K562 (cell line): ENCODE measurements around the gene SSBP2. TPM values are rescaled to one million over a fixed set of nuclear protein-coding genes. Genes with fewer than 3 reads are reported as not detected.

Experiments
- ATAC-seq: fragments of 200-7000 bp; cut with Tn5 transposase; 3 replicates; pipeline ENCODE4 v1.9.1; 2020; ENCODE audit warnings: moderate library complexity
- BruUV-seq: library from RNA; stranded (reverse); fragments of 400-500 nt; replicated peaks from 2 replicates; lab custom pipeline; 2021; lab: Mats Ljungman, UMichigan
- CTCF ChIA-PET: fragments of 300-600 bp; formaldehyde crosslinking; extraction: SDS; loops from one replicate; lab custom pipeline; 2021; ENCODE audit warnings: low intra/inter-chr PET ratio; lab: Yijun Ruan, JAX
- POLR2A ChIA-PET: fragments of 300-600, 350-650 bp; sonication (Branson Sonifier 250); formaldehyde crosslinking; extraction: SDS; loops from one replicate; lab custom pipeline; 2021; ENCODE audit warnings: antibody characterized with exemption, inconsistent platforms; lab: Yijun Ruan, JAX
- DNase-seq, 4 experiments: peaks; one replicate each; pipeline versions ENCODE4 v3.0.0 to v3.0.0-alpha.2; 2011 to 2018; ENCODE audit warnings: low spot score in 3 of 4, mixed read lengths in 3 of 4; ENCODE audit errors: extremely low read depth in 1 of 4
- FAIRE-seq: peaks from 2 replicates; lab custom pipeline; 2011; peaks lifted over from hg19 to GRCh38; lab: Jason Lieb, UNC
- H2AFZ ChIP-seq: 2 replicates; pipeline ENCODE4 v1.6.0; 2011; ENCODE audit warnings: low read depth, low read length, control low read depth, inconsistent platforms
- H3K27ac ChIP-seq: fragments of 200-600 bp; 3 replicates; pipeline ENCODE4 v1.8.0; 2011; ENCODE audit warnings: low read depth, mild to moderate bottlenecking, control low read depth, inconsistent platforms, low read length, moderate library complexity, mixed read lengths; ENCODE audit errors: extremely low read depth
- H3K27me3 ChIP-seq, 2 experiments: fragments of 300-600 bp in 1 of 2; 2 replicates in 1 of 2; 3 replicates in 1 of 2; pipeline versions ENCODE4 v1.6.0 to v1.8.0; 2011; ENCODE audit warnings: inconsistent platforms in 2 of 2, low read length in 2 of 2, mild to moderate bottlenecking in 1 of 2, mixed read lengths in 1 of 2, moderate library complexity in 1 of 2; ENCODE audit not compliant: control insufficient read depth in 2 of 2, insufficient read depth in 2 of 2
- H3K36me3 ChIP-seq: fragments of 300-600 bp; 3 replicates; pipeline ENCODE4 v1.8.0; 2011; ENCODE audit warnings: mild to moderate bottlenecking, low read length, inconsistent platforms; ENCODE audit not compliant: control insufficient read depth, insufficient read depth
- H3K4me1 ChIP-seq, 2 experiments: fragments of 200-600 bp in 1 of 2; replicated peaks in 1 of 2; 2 replicates in 1 of 2; 3 replicates in 1 of 2; pipeline versions ENCODE4 v1.5.1 to v1.8.0; 2011; ENCODE audit warnings: inconsistent platforms in 2 of 2, low read length in 2 of 2, mild to moderate bottlenecking in 1 of 2, mixed read lengths in 1 of 2, moderate library complexity in 1 of 2; ENCODE audit not compliant: control insufficient read depth in 2 of 2, insufficient read depth in 2 of 2
- H3K4me2 ChIP-seq: 2 replicates; pipeline ENCODE4 v1.6.1; 2011; ENCODE audit warnings: low read length, control low read depth, inconsistent platforms, mixed read lengths; ENCODE audit not compliant: insufficient read depth
- H3K4me3 ChIP-seq: fragments of 200-600 bp; sonication (generic), shearing (Covaris generic); 2 replicates; pipeline ENCODE4 v1.5.1; 2016; ENCODE audit warnings: control low read depth, inconsistent platforms
- H3K79me2 ChIP-seq: fragments of 200-600 bp; 3 replicates; pipeline ENCODE4 v1.8.0; 2011; ENCODE audit warnings: low read length, inconsistent platforms; ENCODE audit not compliant: control insufficient read depth, insufficient read depth
- H3K9ac ChIP-seq, 2 experiments: 2 replicates each; pipeline versions ENCODE4 v1.6.0 to v1.6.1; 2011; ENCODE audit warnings: low read depth in 2 of 2, low read length in 2 of 2, control low read depth in 1 of 2, inconsistent platforms in 1 of 2, mild to moderate bottlenecking in 1 of 2, mixed read lengths in 1 of 2; ENCODE audit not compliant: insufficient read depth in 1 of 2
- H3K9me1 ChIP-seq: one replicate; pipeline ENCODE4 v1.6.0; 2011; ENCODE audit warnings: inconsistent platforms, mild to moderate bottlenecking, low read length, moderate library complexity; ENCODE audit not compliant: control insufficient read depth, insufficient read depth
- H3K9me3 ChIP-seq: replicated peaks from 2 replicates; pipeline ENCODE4 v1.5.1; 2011; ENCODE audit warnings: low read depth, low read length, inconsistent platforms; ENCODE audit not compliant: control insufficient read depth, insufficient read depth
- H4K20me1 ChIP-seq: replicated peaks from 2 replicates; pipeline ENCODE4 v1.6.1; 2011; ENCODE audit warnings: low read length, inconsistent platforms, mixed read lengths; ENCODE audit not compliant: control insufficient read depth, insufficient read depth
- HOXB6 ChIP-seq: fragments of 250-450 bp; sonication (Bioruptor Pico); IDR thresholded peaks from 2 replicates; pipeline ENCODE4 v1.5.1; 2022; ENCODE audit warnings: mild to moderate bottlenecking, borderline replicate concordance
- LARP7 ChIP-seq: fragments of 450-650 bp; IDR thresholded peaks from 2 replicates; pipeline ENCODE4 v1.6.1; 2016
- MED1 ChIP-seq: sonication (generic); formaldehyde crosslinking; IDR thresholded peaks from 2 replicates; pipeline ENCODE4 v1.8.1; 2023; ENCODE audit warnings: missing genetic modification reagents, borderline replicate concordance
- SIX5 ChIP-seq, 2 experiments: IDR thresholded peaks; 2 replicates each; pipeline ENCODE4 v1.6.1; 2011; ENCODE audit warnings: low read length in 2 of 2, borderline replicate concordance in 1 of 2, low read depth in 1 of 2, mild to moderate bottlenecking in 1 of 2, moderate library complexity in 1 of 2; ENCODE audit not compliant: insufficient read depth in 1 of 2
- ZNF444 ChIP-seq: fragments of 250-450 bp; sonication (Bioruptor Pico); IDR thresholded peaks from 2 replicates; pipeline ENCODE4 v1.4.0; 2020; ENCODE audit warnings: mild to moderate bottlenecking, moderate library complexity
- WGBS: fragments of 100-300 bp; shearing (Covaris generic); methylation state at CpG from one replicate; pipeline ENCODE4 v1.1.6; 2016; ENCODE audit warnings: low coverage, mixed read lengths; ENCODE audit not compliant: insufficient coverage; ENCODE audit errors: missing lambda C conversion rate; 5-methylcytosine and 5-hydroxymethylcytosine counted together
- in situ Hi-C: fragments of 300-500 bp; cut with MboI; formaldehyde crosslinking; loops from 4 replicates; pipeline ENCODE4 v1.15.0; 2018; ENCODE audit warnings: inconsistent platforms, mixed read lengths
- intact Hi-C: fragments of 100-400 bp; cut with micrococcal nuclease; formaldehyde crosslinking; loops from 2 replicates; pipeline ENCODE4 v1.14.2; 2022
- polyA plus RNA-seq, 8 experiments: library from polyadenylated mRNA; depleted of rRNA in 4 of 8; stranded (reverse) in 5 of 8; unstranded in 3 of 8; fragments of >200 nt; fragmentation: Nextera tagmentation in 2 of 8; fragmentation: Illumina TruSeq in 1 of 8; extraction: Ambion mirVana in 2 of 8; extraction: Trizol in 1 of 8; gene quantifications; 2 replicates each; pipeline versions ENCODE4 v1.2.1 to v1.2.3, GENCODE V29; 2011 to 2014; ENCODE audit warnings: inconsistent platforms in 1 of 8, missing spikeins in 1 of 8
- total RNA-seq, 7 experiments: library from RNA; depleted of rRNA in 6 of 7; stranded (reverse); fragments of >200 nt in 6 of 7; fragmentation: Illumina TruSeq in 2 of 7; extraction: Trizol in 2 of 7; gene quantifications; 2 replicates each; pipeline versions ENCODE4 v1.2.1 to v1.2.3, GENCODE V29; 2011 to 2021; ENCODE audit warnings: low replicate concordance in 1 of 7
- TF ChIP-seq, protein P1 (sequence below), 2 experiments: IDR thresholded peaks in 1 of 2; conservative IDR thresholded peaks in 1 of 2; 2 replicates each; pipeline ENCODE4 v1.6.1; 2016; ENCODE audit warnings: low read depth in 2 of 2, mild to moderate bottlenecking in 1 of 2, missing compliant biosample characterization in 1 of 2, missing genetic modification characterization in 1 of 2, moderate library complexity in 1 of 2
- TF ChIP-seq, protein P2 (sequence below): sonication (generic); formaldehyde crosslinking; IDR thresholded peaks from 2 replicates; pipeline ENCODE4 v1.8.1; 2022; ENCODE audit warnings: missing genetic modification reagents
- TF ChIP-seq, protein P3 (sequence below): fragments of 450-650 bp; formaldehyde crosslinking; IDR thresholded peaks from 2 replicates; pipeline ENCODE4 v1.4.0; 2020; ENCODE audit warnings: mild to moderate bottlenecking, moderate library complexity

SSBP2 gene
- total and polyA plus RNA-seq, 9 of the 15 experiments (the other 6 are each of a cell fraction or from before 2014, with no cell fraction given), result 22.3 to 133 (median 42.1) TPM

DNA sequence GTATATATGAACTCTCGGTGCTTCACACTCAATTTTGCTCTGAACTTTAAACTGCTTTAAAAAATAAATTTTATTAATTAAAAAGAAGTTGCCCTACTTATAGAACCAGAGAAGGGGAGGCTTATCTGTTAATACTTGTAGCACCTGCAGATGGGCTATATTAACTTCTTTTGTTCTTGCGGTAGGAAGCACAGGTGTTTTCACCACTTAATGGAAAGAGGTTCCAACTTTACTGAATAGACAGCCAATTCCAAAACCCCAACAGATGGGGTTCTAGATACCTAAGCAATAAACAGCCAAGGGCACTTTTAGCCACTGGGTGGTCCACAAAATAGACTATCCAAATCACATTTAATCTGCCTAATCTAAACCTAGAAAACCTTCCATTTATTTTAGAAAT, 65.4 kb downstream of the SSBP2 start (continued):
- TF ChIP-seq, protein P1, sequence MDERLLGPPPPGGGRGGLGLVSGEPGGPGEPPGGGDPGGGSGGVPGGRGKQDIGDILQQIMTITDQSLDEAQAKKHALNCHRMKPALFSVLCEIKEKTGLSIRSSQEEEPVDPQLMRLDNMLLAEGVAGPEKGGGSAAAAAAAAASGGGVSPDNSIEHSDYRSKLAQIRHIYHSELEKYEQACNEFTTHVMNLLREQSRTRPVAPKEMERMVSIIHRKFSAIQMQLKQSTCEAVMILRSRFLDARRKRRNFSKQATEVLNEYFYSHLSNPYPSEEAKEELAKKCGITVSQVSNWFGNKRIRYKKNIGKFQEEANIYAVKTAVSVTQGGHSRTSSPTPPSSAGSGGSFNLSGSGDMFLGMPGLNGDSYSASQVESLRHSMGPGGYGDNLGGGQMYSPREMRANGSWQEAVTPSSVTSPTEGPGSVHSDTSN (CRISPR knock-in tag; IDR thresholded peaks at IDR 0.05; ENCODE audit: low read depth), result no peak
- TF ChIP-seq, protein P1 (tag; conservative IDR thresholded peaks at IDR 0.05; ENCODE audit: low read depth), result no peak

DNA sequence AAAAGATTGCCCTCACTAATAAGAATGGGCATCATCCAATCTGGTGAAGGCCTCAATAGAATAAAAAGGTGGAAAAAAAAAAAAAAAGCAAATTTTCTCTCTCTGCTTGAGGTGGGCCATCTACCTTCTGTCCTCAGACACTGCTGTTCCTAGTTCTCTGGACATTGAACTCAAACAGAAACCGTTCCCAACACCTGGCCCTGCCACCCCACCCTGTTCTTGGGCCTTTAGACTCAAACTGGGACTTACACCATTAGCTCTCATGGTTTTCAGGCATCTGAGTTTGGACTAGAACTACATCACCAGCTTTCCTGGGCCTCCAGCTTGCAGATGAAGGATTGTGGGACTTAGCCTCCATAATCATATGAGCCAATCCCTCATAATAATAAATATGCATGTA, 71.0 kb downstream of the SSBP2 start:
- H3K4me2 ChIP-seq, result no peak overlapping the region
- in situ Hi-C loops (no loop called here), intact Hi-C loops (no loop called here)
- no peaks in the 10 kb centered on the region for H3K9me1 ChIP-seq
- no peaks in the 10 kb centered on the region for H3K9me3 ChIP-seq
- DNase-seq (no peak), FAIRE-seq (no peak), ATAC-seq (no peak)
- ChIA-PET CTCF (no interaction called here), POLR2A (interaction anchor here (0.6 kb wide), 1 partner anchor 10 kb away, joined by 3 read pairs; no protein-coding TSS in a partner anchor)
- H3K9ac ChIP-seq, result no peak overlapping the region
- peaks cover 41% of the 10 kb centered on the region for H3K79me2 ChIP-seq
- no peaks in the 10 kb centered on the region for H3K36me3 ChIP-seq
- no peaks in the 10 kb centered on the region for H3K27me3 ChIP-seq
- no TSS peak for BruUV-seq
- no CpG with 5 or more reads among the region's 1 CpG for WGBS
- H3K4me3 ChIP-seq, result no peak overlapping the region
- H4K20me1 ChIP-seq, result no peaks in the 10 kb centered on the region
- no peak overlapping the region for H2AFZ ChIP-seq
- H3K27ac ChIP-seq, result no peak overlapping the region
- no peaks in the 10 kb centered on the region for H3K4me1 ChIP-seq
- TF ChIP-seq, protein P2, sequence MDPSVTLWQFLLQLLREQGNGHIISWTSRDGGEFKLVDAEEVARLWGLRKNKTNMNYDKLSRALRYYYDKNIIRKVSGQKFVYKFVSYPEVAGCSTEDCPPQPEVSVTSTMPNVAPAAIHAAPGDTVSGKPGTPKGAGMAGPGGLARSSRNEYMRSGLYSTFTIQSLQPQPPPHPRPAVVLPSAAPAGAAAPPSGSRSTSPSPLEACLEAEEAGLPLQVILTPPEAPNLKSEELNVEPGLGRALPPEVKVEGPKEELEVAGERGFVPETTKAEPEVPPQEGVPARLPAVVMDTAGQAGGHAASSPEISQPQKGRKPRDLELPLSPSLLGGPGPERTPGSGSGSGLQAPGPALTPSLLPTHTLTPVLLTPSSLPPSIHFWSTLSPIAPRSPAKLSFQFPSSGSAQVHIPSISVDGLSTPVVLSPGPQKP, result no peak
- TF ChIP-seq ZNF444 (CRISPR knock-in tag) (no peak), LARP7 (no peak), SIX5 (IDR thresholded peaks at IDR 0.05; ENCODE audit: borderline replicate concordance in 1 of 2, insufficient read depth in 1 of 2, low read depth in 1 of 2, low read length in 2 of 2) (no peak), HOXB6 (CRISPR knock-in tag) (no peak), MED1 (CRISPR knock-in tag) (no peak)
- TF ChIP-seq, protein P3, sequence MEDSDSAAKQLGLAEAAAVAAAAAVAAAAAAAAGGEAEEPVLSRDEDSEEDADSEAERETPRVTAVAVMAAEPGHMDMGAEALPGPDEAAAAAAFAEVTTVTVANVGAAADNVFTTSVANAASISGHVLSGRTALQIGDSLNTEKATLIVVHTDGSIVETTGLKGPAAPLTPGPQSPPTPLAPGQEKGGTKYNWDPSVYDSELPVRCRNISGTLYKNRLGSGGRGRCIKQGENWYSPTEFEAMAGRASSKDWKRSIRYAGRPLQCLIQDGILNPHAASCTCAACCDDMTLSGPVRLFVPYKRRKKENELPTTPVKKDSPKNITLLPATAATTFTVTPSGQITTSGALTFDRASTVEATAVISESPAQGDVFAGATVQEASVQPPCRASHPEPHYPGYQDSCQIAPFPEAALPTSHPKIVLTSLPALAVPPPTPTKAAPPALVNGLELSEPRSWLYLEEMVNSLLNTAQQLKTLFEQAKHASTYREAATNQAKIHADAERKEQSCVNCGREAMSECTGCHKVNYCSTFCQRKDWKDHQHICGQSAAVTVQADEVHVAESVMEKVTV (CRISPR knock-in tag), result no peak
